ENCODE data around the gene SUGCT. TPM values are rescaled to one million over a fixed set of nuclear protein-coding genes. Genes with fewer than 3 reads are reported as not detected.

Gene SUGCT
- total and polyA plus RNA-seq, 2 of the 8 experiments (the other 6 are each of a cell fraction or from before 2014, with no cell fraction given), result 2.8 to 5.4 TPM

DNA sequence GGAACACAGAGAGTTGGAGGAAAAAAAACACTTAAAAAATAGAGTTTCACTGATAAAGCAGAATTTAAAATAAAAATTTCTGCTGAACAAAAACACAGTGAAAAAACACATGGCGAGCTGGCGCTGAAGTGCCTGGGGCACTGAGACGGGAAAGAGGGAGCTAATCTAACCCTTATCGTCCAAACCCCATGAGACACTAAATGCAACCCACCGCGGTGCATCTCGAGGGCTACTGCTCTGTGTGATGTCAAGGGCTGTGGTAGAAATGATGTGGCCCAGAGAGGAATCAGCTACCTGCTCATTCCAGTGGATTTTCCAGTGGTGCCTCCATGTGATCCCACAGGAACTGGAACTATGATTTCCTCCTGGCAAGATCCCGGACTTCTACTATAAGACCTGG is 499.3 kb downstream of the SUGCT start:
- CTCF ChIA-PET (ENCODE audit: partially characterized antibody), result no interaction called here
- 96% methylated on average over 8 of the region's 8 CpGs; no CpG with 5 or more reads in 1 of the 2 experiments for WGBS, 2 experiments (ENCODE audit: extremely low coverage in 1 of 2, insufficient coverage in 1 of 2, insufficient read length in 1 of 2, insufficient replicate concordance in 2 of 2, low coverage in 1 of 2, low lambda C conversion rate in 2 of 2, missing lambda C conversion rate in 1 of 2)
- H2BK120ac ChIP-seq (replicated peaks; ENCODE audit: low read depth, low read length), result no peak overlapping the region
- H4K5ac ChIP-seq (ENCODE audit: insufficient read length, low read depth, low read length), result no peak overlapping the region
- no peaks in the 10 kb centered on the region for H3K79me1 ChIP-seq (ENCODE audit: low read depth, low read length)
- no peak overlapping the region for H2AFZ ChIP-seq (ENCODE audit: low read length)
- no peaks in the 10 kb centered on the region for H4K20me1 ChIP-seq (replicated peaks in 1 of 2; ENCODE audit: control insufficient read depth in 1 of 2, insufficient read depth in 2 of 2, low read length in 2 of 2)
- H3K23me2 ChIP-seq (ENCODE audit: low read depth, low read length), result no peaks in the 10 kb centered on the region
- no peak overlapping the region for H3K14ac ChIP-seq (ENCODE audit: insufficient read length)
- no peak overlapping the region for H3K4me3 ChIP-seq (ENCODE audit: extremely low read depth in 1 of 4, insufficient read depth in 2 of 4, low read depth in 3 of 4, low read length in 4 of 4)
- H3K4me2 ChIP-seq (ENCODE audit: insufficient read depth in 1 of 2, low read depth in 2 of 2, low read length in 2 of 2), result no peak overlapping the region
- H2BK12ac ChIP-seq (ENCODE audit: low read depth, low read length), result no peak overlapping the region
- no peak overlapping the region for H3K27ac ChIP-seq (ENCODE audit: low read depth, low read length)
- no peak overlapping the region for H2AK5ac ChIP-seq (ENCODE audit: low read depth, low read length)
- POLR2A ChIA-PET (ENCODE audit: partially characterized antibody), result no interaction called here
- no peak overlapping the region for H3K18ac ChIP-seq (ENCODE audit: extremely low read depth, low read length)
- no peak overlapping the region for H3K9ac ChIP-seq (replicated peaks in 1 of 4; ENCODE audit: extremely low read depth in 1 of 4, low read depth in 3 of 4, low read length in 3 of 4)
- H3K4ac ChIP-seq (replicated peaks; ENCODE audit: insufficient read length, low read depth, low read length), result no peak overlapping the region
- H4K8ac ChIP-seq (ENCODE audit: extremely low read depth, insufficient read depth, low read length), result no peak overlapping the region
- no peaks in the 10 kb centered on the region for H3K4me1 ChIP-seq (replicated peaks in 1 of 4; ENCODE audit: control insufficient read depth in 3 of 4, insufficient read depth in 4 of 4, low read length in 3 of 4)
- FAIRE-seq (no peak), DNase-seq (ENCODE audit: low read depth in 1 of 2, low spot score in 2 of 2) (no peak)
- H3K79me2 ChIP-seq (ENCODE audit: control insufficient read depth in 1 of 2, insufficient read depth in 2 of 2, low read length in 2 of 2), result no peaks in the 10 kb centered on the region
- TF ChIP-seq RNF2 (IDR thresholded peaks at IDR 0.05; ENCODE audit: borderline replicate concordance, low read depth, low read length, missing control alignments, poor library complexity, severe bottlenecking) (no peak), SP4 (IDR thresholded peaks at IDR 0.05; ENCODE audit: low read length) (no peak), FOSL1 (IDR thresholded peaks at IDR 0.05; ENCODE audit: insufficient read depth, low read depth, low read length) (no peak), SUZ12 (IDR thresholded peaks at IDR 0.05; ENCODE audit: low read length) (no peak), SIN3A (conservative IDR thresholded peaks at IDR 0.05 in 1 of 2, IDR thresholded peaks at IDR 0.05 in 1 of 2; ENCODE audit: low read depth in 1 of 2, low read length in 2 of 2) (no peak)
- no peak overlapping the region for H2BK5ac ChIP-seq (ENCODE audit: low read depth, low read length)
- H2BK15ac ChIP-seq (ENCODE audit: low read length), result no peak overlapping the region
- no peak overlapping the region for H3K56ac ChIP-seq (replicated peaks; ENCODE audit: insufficient read length, low read depth, low read length)
- no peaks in the 10 kb centered on the region for H3K36me3 ChIP-seq (ENCODE audit: control insufficient read depth in 2 of 4, insufficient read depth in 4 of 4, low read length in 3 of 4)
- H4K91ac ChIP-seq (replicated peaks; ENCODE audit: insufficient read length, low read length), result no peak overlapping the region
- no peaks in the 10 kb centered on the region for H3K27me3 ChIP-seq (replicated peaks in 1 of 4; ENCODE audit: control insufficient read depth in 3 of 4, extremely low read depth in 1 of 4, insufficient read depth in 3 of 4, low read length in 3 of 4)
- H3K9me3 ChIP-seq (ENCODE audit: insufficient read depth in 2 of 2, low read depth in 1 of 2, low read length in 1 of 2), result no peaks in the 10 kb centered on the region
- no peak overlapping the region for H2BK20ac ChIP-seq (ENCODE audit: low read length)
- H3K23ac ChIP-seq (ENCODE audit: insufficient read length), result no peak overlapping the region
